GM04504 (cell line): Measurements from ENCODE around the gene POLN.
"Not testable (repeated sequence)": the region's sequence is repeated elsewhere in the genome, so short reads cannot be mapped to it uniquely, and the experiment has no call there.

Source experiments
- DNase-seq: peaks from one replicate; pipeline ENCODE4 v3.0.0-alpha.2; 2012; ENCODE audit warnings: low read depth

The POLN gene

GRCh38 chr4:2251073-2251794, 9.3 kb upstream of the POLN start:
- DNase-seq = no peak

GRCh38 chr4:2250357-2251072, 8.6 kb upstream of the POLN start:
- DNase-seq = no peak

GRCh38 chr4:2249526-2250356, 7.8 kb upstream of the POLN start:
- no peak for DNase-seq

GRCh38 chr4:2248821-2249261, 6.9 kb upstream of the POLN start:
- no peak for DNase-seq

GRCh38 chr4:2248044-2248780, 6.3 kb upstream of the POLN start:
- no peak for DNase-seq

- DNase-seq = no peak
Observed at GRCh38 chr4:2247128-2248043, 5.5 kb upstream of the POLN start.

- no peak for DNase-seq
Observed at GRCh38 chr4:2246384-2247127, 4.6 kb upstream of the POLN start.

- no peak for DNase-seq
Observed at GRCh38 chr4:2245787-2246275, 3.9 kb upstream of the POLN start.

GRCh38 chr4:2245057-2245786, 3.3 kb upstream of the POLN start:
- DNase-seq = no peak

- no peak for DNase-seq
Observed at GRCh38 chr4:2243681-2244380, 1.9 kb upstream of the POLN start.

- no peak for DNase-seq
Observed at GRCh38 chr4:2241003-2241402, 918 bp downstream of the POLN start.

GRCh38 chr4:2236944-2237666, 4.8 kb downstream of the POLN start:
- no peak for DNase-seq

GRCh38 chr4:2231082-2231481, 10.8 kb downstream of the POLN start:
- DNase-seq = no peak

GRCh38 chr4:2226261-2226660, 15.7 kb downstream of the POLN start:
- DNase-seq = no peak

GRCh38 chr4:2222838-2223237, 19.1 kb downstream of the POLN start:
- DNase-seq = no peak

- not testable (repeated sequence) for DNase-seq
Observed at GRCh38 chr4:2221378-2221777, 20.5 kb downstream of the POLN start.

- DNase-seq = no peak
Observed at GRCh38 chr4:2220016-2220630, 21.8 kb downstream of the POLN start.
